GM06990 (cell line): Measurements from ENCODE around the gene SNX5.

Experiments
- DNase-seq: peaks from one replicate; pipeline ENCODE4 v3.0.0-alpha.2; 2011; ENCODE audit not compliant: insufficient read length; ENCODE audit errors: extremely low read depth
- H3K27me3 ChIP-seq: replicated peaks from 2 replicates; pipeline ENCODE4 v1.6.0; 2011; ENCODE audit warnings: low read length; ENCODE audit not compliant: control insufficient read depth, insufficient read depth
- H3K36me3 ChIP-seq: 2 replicates; pipeline ENCODE4 v1.5.1; 2011; ENCODE audit warnings: low read length; ENCODE audit not compliant: control insufficient read depth, insufficient read depth
- H3K4me3 ChIP-seq: replicated peaks from 2 replicates; pipeline ENCODE4 v1.5.1; 2011; ENCODE audit warnings: low read depth, mild to moderate bottlenecking, control low read depth, low read length
- TF ChIP-seq, protein P1 (sequence below): IDR thresholded peaks from 2 replicates; pipeline ENCODE4 v1.5.1; 2011; ENCODE audit warnings: low read length, control low read depth, mild to moderate bottlenecking, inconsistent platforms; ENCODE audit not compliant: insufficient read depth, poor library complexity, severe bottlenecking

Gene SNX5

DNA sequence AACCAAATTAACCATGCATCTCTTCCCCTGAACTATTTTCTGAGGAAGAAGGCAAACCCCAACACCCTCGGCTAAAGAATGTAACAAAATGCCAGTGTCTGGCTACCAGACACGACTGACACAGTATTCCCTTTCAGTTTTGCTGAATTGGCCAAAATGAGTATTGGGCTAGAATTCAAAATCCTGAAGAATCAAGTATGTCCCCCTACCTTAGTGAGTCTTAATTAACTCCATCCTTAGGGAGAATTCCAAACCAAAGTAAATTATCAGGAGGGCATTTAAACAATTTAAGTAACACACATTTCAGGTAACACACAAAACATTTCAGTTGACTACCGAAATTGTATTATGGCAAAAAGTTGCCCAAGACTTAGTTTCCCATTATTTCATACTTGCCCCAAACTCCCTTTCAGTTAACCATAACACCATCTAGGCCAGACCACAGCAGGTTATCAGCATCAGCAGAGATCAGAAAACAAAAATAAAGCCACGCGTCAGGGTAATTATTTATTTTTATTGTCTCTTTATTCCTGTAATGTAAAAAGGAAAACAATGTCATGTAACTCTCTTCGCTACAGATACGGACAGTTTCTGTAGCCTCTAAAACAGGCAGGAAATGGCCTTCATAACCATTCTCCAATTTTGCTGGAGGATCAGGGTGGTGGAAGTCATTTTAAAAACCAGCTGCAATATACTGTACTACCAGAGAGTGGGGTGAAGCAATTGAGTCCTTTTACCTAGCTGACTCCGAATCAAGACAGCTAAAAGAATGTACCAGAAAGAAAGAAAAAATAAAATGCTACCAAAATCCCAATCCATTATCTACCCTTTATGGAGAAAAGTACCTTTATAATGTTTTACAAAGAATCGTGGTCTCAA, 1.9 kb downstream of the SNX5 start:
- Histone ChIP-seq H3K4me3 (peak overlapping the region; percentile 96), H3K27me3 (no peaks in the 10 kb centered on the region), H3K36me3 (peaks cover 6% of the 10 kb centered on the region)
- TF ChIP-seq, protein P1, sequence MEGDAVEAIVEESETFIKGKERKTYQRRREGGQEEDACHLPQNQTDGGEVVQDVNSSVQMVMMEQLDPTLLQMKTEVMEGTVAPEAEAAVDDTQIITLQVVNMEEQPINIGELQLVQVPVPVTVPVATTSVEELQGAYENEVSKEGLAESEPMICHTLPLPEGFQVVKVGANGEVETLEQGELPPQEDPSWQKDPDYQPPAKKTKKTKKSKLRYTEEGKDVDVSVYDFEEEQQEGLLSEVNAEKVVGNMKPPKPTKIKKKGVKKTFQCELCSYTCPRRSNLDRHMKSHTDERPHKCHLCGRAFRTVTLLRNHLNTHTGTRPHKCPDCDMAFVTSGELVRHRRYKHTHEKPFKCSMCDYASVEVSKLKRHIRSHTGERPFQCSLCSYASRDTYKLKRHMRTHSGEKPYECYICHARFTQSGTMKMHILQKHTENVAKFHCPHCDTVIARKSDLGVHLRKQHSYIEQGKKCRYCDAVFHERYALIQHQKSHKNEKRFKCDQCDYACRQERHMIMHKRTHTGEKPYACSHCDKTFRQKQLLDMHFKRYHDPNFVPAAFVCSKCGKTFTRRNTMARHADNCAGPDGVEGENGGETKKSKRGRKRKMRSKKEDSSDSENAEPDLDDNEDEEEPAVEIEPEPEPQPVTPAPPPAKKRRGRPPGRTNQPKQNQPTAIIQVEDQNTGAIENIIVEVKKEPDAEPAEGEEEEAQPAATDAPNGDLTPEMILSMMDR, result peak; percentile 27
- no peak for DNase-seq

DNA sequence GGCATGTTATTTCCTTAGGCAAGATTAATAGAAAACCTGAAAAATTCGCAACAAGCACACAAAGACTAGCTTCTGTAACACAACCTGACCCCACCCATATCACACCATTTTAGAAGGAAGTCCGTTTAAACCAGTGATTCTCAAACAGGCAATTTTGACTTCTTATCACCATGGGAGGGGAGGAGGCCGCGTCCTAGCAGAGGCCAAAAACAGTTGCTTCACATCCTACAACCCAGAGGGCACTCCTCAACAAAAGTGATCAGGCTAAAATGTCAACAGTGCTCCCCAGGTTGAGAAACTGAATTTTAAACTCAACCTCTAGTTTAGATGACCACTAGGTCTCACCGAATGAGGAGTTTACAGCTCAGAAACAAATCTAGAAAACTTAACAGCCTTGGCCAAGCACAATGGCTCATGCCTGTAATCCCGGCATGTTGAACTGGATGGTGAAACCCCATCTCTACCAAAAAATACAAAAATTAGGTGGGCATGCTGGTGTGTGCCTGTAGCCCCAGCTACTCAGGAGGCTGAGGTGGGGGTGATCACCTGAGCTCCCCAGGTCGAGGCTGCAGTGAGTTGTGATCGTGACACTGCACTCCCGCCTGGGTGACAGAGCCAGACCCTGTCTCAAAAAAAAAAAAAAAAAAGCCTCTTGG, 3.4 kb downstream of the SNX5 start:
- TF ChIP-seq, protein P1, result no peak
- DNase-seq, result no peak
- peaks cover 8% of the 10 kb centered on the region for H3K36me3 ChIP-seq
- peak overlapping the region; percentile 96 for H3K4me3 ChIP-seq
- no peaks in the 10 kb centered on the region for H3K27me3 ChIP-seq

- Histone ChIP-seq H3K4me3 (peak overlapping the region; percentile 96), H3K36me3 (peaks cover 8% of the 10 kb centered on the region), H3K27me3 (no peaks in the 10 kb centered on the region)
- DNase-seq, result no peak
- TF ChIP-seq, protein P1, result no peak
These were observed 4.0 kb downstream of the SNX5 start for GRCh38 chr20:17964632-17965031.

DNA sequence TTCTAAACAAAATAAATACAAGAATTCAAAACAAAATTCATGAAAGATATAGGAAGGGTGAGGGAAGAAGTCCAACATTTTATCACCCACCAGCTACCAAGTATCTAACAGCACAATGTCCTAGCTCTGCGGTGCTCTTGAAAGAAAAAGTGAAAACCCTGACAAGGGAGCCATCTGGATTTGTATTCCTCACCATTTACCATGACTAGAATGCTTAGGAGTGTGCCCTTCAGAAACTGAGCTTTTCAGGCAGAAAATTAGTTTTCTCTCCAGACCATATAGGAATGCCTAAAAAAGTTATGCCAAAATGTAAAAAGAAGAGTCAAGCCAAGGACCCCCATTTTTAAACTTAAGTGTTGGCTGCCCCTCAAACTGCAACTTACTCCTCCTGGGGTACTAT, 4.5 kb downstream of the SNX5 start:
- Histone ChIP-seq H3K36me3 (peaks cover 8% of the 10 kb centered on the region), H3K4me3 (peak overlapping the region; percentile 96)
- no peak for DNase-seq

DNA sequence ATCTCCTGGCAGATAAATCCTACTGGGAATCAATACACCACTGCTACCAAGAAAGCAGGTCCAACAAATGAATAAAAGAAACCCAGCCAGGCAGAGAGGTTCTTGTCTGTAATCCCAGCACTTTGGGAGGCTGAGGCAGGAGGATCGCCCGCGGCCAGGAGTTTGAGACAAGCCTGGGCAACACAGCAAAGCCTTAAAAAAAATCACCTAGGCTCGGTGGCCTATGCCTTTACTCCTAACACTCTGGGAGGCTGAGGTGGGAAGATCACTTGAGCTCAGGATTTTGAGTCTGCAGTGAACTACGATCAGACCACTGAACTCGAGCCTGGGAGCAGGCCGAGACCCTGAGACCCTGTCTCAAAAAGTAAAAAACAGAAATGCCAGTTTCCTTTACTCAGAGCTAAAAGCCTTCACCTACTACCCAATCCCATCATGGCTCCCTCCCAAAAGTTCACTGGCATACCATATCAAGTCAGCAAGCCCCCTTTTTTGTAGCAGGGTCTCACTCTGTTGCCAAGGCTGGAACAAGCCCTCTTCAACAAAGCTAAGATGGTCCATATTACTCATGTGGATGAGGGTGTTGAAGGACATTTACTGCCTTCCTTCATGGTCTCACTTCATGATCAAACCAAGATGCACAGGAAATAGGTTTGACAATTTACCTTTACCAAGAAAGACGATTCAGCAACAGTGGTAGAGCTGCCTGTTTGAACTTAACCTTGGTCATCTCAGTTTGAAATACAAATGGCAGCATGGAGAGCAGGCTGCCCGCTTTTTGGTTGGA, 5.3 kb downstream of the SNX5 start:
- H3K27me3 ChIP-seq, result no peaks in the 10 kb centered on the region
- DNase-seq, result no peak
- peaks cover 8% of the 10 kb centered on the region for H3K36me3 ChIP-seq
- peak overlapping the region; percentile 96 for H3K4me3 ChIP-seq
- TF ChIP-seq, protein P1, result no peak

More for the DNA sequence above, 4.5 kb downstream of the SNX5 start:
- TF ChIP-seq, protein P1, result no peak
- H3K27me3 ChIP-seq, result no peaks in the 10 kb centered on the region
